Activated naive CD4-positive, alpha-beta T cell treated with Interleukin-2 at 50 U/mL for 16 hours (primary cell): ENCODE measurements around the gene ZFYVE27.
A peak's percentile ranks its signal among the peaks of the same experiment; 100 is the strongest.

Source experiments
- DNase-seq: peaks from one replicate; pipeline ENCODE4 v3.0.0-alpha.2; 2020

The ZFYVE27 gene

GRCh38 chr10:97714401-97715258, 22.3 kb upstream of the ZFYVE27 start:
- DNase-seq, result no peak

- DNase-seq, result no peak
Observed at GRCh38 chr10:97715259-97715874, 21.6 kb upstream of the ZFYVE27 start.

GRCh38 chr10:97717627-97718026, 19.3 kb upstream of the ZFYVE27 start:
- DNase-seq, result no peak

- no peak for DNase-seq
Observed at GRCh38 chr10:97718178-97718577, 18.8 kb upstream of the ZFYVE27 start.

- no peak for DNase-seq
Observed at GRCh38 chr10:97718659-97719142, 18.2 kb upstream of the ZFYVE27 start.

GRCh38 chr10:97719602-97720001, 17.3 kb upstream of the ZFYVE27 start:
- no peak for DNase-seq

- DNase-seq, result no peak
Observed at GRCh38 chr10:97721871-97722780, 14.8 kb upstream of the ZFYVE27 start.

GRCh38 chr10:97723001-97723400, 13.9 kb upstream of the ZFYVE27 start:
- DNase-seq, result no peak

GRCh38 chr10:97724341-97724941, 12.5 kb upstream of the ZFYVE27 start:
- no peak for DNase-seq

- DNase-seq, result no peak
Observed at GRCh38 chr10:97726636-97727178, 10.2 kb upstream of the ZFYVE27 start.

GRCh38 chr10:97729014-97729413, 7.9 kb upstream of the ZFYVE27 start:
- no peak for DNase-seq

GRCh38 chr10:97731346-97732051, 5.4 kb upstream of the ZFYVE27 start:
- peak; percentile 51 for DNase-seq

GRCh38 chr10:97732052-97732359, 4.9 kb upstream of the ZFYVE27 start:
- no peak for DNase-seq

- no peak for DNase-seq
Observed at GRCh38 chr10:97733256-97733655, 3.7 kb upstream of the ZFYVE27 start.

- DNase-seq, result no peak
Observed at GRCh38 chr10:97734021-97734420, 2.9 kb upstream of the ZFYVE27 start.

GRCh38 chr10:97736403-97736901, 476 bp upstream of the ZFYVE27 start:
- no peak for DNase-seq

GRCh38 chr10:97737770-97738265, 890 bp downstream of the ZFYVE27 start:
- no peak for DNase-seq

GRCh38 chr10:97738616-97739015, 1.7 kb downstream of the ZFYVE27 start:
- no peak for DNase-seq

- no peak for DNase-seq
Observed at GRCh38 chr10:97740613-97741012, 3.7 kb downstream of the ZFYVE27 start.

- DNase-seq, result no peak
Observed at GRCh38 chr10:97743169-97743943, 6.4 kb downstream of the ZFYVE27 start.
